SK-N-MC (cell line): Measurements from ENCODE around the gene SDK1.
A peak's percentile ranks its signal among the peaks of the same experiment; 100 is the strongest.

Experiments used
- DNase-seq: peaks from one replicate; pipeline ENCODE4 v3.0.0-alpha.2; 2011; ENCODE audit warnings: low read depth, low spot score
- H3K27ac ChIP-seq: fragments of 200-600 bp; sonication (generic); 2 replicates; pipeline ENCODE4 v1.5.1; 2016; ENCODE audit warnings: mixed run types
- H3K36me3 ChIP-seq: fragments of 200-600 bp; sonication (generic); 2 replicates; pipeline ENCODE4 v1.6.1; 2017; ENCODE audit warnings: antibody characterized with exemption, low read length, mixed read lengths; ENCODE audit not compliant: insufficient read depth
- H3K4me3 ChIP-seq: fragments of 200-600 bp; sonication (generic); 2 replicates; pipeline ENCODE4 v1.5.1; 2016
- H3K9ac ChIP-seq: fragments of 200-600 bp; sonication (generic); 2 replicates; pipeline ENCODE4 v1.8.0; 2017; ENCODE audit warnings: mixed run types, mixed read lengths; ENCODE audit not compliant: insufficient read length
- H3K9me3 ChIP-seq: fragments of 200-600 bp; sonication (generic); 2 replicates; pipeline ENCODE4 v1.6.1; 2017; ENCODE audit warnings: low read depth, mild to moderate bottlenecking, antibody characterized with exemption, low read length, moderate library complexity, mixed read lengths
- EZH2 ChIP-seq: fragments of 200-600 bp; sonication (generic); IDR thresholded peaks from one replicate; pipeline ENCODE4 v1.6.1; 2017; ENCODE audit warnings: antibody characterized with exemption
- FOXP2 ChIP-seq: optimal IDR thresholded peaks from 2 replicates; pipeline ENCODE3; 2011; ENCODE audit warnings: mild to moderate bottlenecking, moderate library complexity; ENCODE audit not compliant: insufficient read depth; ENCODE audit errors: extremely low read length, control extremely low read depth
- POLR2AphosphoS5 ChIP-seq: IDR thresholded peaks from 2 replicates; pipeline ENCODE4 v1.6.1; 2012; ENCODE audit warnings: mild to moderate bottlenecking, low read depth, low read length, borderline replicate concordance

The SDK1 gene

DNA sequence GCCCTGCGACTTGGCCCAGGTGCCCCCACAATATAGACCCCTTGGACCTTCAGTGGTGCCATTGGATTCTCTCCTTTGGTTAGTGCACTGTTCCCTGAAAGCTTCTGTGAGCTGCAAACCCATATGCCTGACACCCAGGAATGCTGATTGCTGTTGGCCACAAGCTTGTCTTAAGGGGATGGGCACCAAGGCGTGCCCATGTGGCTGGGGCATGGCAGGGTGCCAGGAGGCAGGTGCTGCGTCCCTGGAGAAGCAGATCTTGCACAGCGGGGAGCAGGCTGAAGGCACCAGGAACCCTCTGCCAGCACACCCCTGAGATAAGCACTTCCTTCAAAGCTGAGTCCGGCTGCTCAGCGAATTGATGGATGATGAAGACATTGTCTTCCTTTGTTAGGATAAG, 411.8 kb downstream of the SDK1 start:
- no peak overlapping the region for H3K9ac ChIP-seq
- no peak overlapping the region for H3K27ac ChIP-seq
- H3K9me3 ChIP-seq, result no peaks in the 10 kb centered on the region
- TF ChIP-seq FOXP2 (no peak), POLR2AphosphoS5 (no peak), EZH2 (no peak)
- no peak for DNase-seq
- no peak overlapping the region for H3K4me3 ChIP-seq
- H3K36me3 ChIP-seq, result no peaks in the 10 kb centered on the region

DNA sequence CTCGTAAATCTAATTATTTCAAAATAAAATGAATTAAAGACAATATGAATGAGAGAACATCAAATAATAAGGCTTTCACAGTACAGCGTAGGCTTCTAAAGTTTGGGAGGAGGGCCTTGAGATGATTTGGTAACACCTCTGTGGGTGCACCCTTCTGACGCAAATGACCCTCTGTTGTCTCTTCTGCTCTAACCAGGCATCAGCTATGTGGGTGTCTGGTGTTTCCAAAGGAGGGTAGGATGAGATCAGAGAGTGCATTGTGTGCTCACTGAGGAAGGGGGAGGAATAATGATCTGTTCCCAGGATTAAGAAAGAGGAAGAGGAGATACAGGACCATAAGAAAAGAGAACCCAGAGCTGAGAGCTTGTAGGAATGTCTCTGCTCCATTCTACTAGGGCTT, 420.4 kb downstream of the SDK1 start:
- H3K9me3 ChIP-seq, result no peaks in the 10 kb centered on the region
- DNase-seq, result no peak
- TF ChIP-seq POLR2AphosphoS5 (no peak), FOXP2 (no peak), EZH2 (no peak)

DNA sequence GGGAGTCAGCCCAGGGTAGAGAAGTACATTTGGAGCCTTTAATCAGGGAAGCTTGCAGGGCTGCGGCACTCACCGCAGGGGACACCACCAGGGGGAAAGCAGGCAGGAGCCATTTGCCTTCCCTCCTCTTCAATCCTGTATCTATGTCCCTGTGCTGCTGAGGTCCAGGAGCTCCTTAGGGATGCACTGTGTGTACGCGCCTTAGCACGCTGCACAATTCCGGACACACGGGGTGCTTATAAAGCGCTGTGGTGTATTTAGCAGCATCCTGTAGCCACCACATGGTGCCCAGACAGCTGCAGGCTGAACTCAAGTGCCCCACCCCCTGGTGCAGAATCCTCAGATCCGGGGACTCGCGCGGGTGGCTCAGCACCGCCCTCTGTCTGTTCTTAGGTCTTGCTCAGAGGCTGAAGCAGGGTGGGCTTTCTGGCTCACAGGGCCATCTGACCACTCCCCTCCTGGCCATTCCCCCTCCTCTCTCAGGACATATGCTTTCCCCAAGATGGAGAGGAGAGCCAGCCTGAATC, 421.4 kb downstream of the SDK1 start:
- TF ChIP-seq POLR2AphosphoS5, result no peak
- no peak for TF ChIP-seq EZH2
- peak; percentile 49 for TF ChIP-seq FOXP2
- H3K4me3 ChIP-seq, result peak overlapping the region; percentile 72
- no peaks in the 10 kb centered on the region for H3K9me3 ChIP-seq
- H3K9ac ChIP-seq, result peak overlapping the region; percentile 77
- H3K27ac ChIP-seq, result peak overlapping the region; percentile 84
- DNase-seq, result peak; percentile 58
- no peaks in the 10 kb centered on the region for H3K36me3 ChIP-seq

More for the DNA sequence above, 420.4 kb downstream of the SDK1 start:
- Histone ChIP-seq H3K36me3 (no peaks in the 10 kb centered on the region), H3K27ac (peak overlapping the region; percentile 84), H3K9ac (no peak overlapping the region), H3K4me3 (no peak overlapping the region; the same call in 1 of the 2 replicates)

DNA sequence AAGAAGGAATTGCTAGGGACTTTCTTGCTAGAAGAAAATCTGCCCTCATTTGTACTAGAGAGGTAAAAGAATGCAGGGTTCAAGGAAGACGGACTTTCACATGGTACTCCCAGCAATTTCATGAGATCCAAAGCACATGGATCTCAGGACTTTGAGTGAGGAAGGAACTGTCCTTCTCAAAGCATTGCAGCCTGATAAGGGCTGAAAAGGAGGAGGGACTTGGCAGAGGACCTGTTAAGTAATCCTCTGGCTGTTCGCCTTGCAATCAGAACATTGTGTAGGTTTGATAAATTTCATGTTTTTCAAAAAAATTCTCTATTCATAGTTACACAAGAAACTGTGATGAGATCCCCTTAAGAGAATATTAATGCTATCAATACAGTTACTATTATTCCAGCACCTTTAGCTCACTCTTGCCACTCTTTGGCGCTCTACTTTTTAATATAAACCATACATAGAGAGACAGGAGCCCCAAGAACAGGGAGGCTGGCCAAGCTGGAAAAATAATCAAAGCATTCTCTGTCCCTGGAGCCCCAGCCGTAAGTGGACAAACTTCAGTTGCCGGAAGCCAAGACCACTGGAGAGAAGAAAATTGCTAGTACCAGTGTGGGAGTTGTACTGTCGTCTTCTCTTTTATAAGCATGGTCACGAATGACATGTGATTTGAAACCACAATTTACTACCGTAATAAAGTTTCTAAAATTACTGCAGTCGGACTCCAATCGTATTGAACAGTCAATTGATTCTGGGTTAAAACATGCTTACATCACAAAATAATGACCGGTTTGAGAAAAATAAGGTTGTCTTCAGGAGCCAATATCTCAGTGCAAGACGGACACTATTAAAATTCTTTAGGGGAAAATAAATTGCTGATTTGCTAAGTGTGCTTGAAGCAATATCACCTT, 424.4 kb downstream of the SDK1 start:
- no peak overlapping the region for H3K9ac ChIP-seq
- DNase-seq, result no peak
- TF ChIP-seq POLR2AphosphoS5 (no peak), EZH2 (no peak), FOXP2 (no peak)
- no peak overlapping the region for H3K4me3 ChIP-seq
- peak overlapping the region; percentile 37; the same call in 1 of the 2 replicates for H3K27ac ChIP-seq
- H3K9me3 ChIP-seq, result no peaks in the 10 kb centered on the region
- H3K36me3 ChIP-seq, result peaks cover 2% of the 10 kb centered on the region; the same call in 1 of the 2 replicates

DNA sequence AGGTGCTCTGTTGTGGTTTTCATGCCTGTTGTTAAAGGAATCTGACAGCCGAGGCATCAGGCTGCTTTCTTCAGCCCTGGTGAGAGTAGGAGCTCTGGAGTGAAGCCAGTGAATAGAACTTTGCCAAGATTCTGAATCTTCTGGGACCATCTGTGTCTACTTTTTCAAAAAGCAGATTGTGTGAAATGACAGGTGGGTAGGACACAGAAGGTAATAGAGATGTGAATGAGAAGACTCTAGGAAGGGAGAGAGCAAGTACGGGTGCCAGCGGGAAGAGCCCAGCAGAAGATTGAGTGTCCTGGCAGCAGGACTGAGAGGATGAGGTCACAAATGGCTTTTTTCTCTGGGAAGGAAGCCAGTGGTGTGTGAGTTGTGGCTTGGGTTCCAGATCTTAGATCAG, 429.2 kb downstream of the SDK1 start:
- Histone ChIP-seq H3K36me3 (peaks cover 29% of the 10 kb centered on the region), H3K27ac (no peak overlapping the region), H3K4me3 (no peak overlapping the region), H3K9me3 (no peaks in the 10 kb centered on the region), H3K9ac (no peak overlapping the region)
- TF ChIP-seq EZH2 (no peak), FOXP2 (no peak), POLR2AphosphoS5 (no peak)
- DNase-seq, result no peak

DNA sequence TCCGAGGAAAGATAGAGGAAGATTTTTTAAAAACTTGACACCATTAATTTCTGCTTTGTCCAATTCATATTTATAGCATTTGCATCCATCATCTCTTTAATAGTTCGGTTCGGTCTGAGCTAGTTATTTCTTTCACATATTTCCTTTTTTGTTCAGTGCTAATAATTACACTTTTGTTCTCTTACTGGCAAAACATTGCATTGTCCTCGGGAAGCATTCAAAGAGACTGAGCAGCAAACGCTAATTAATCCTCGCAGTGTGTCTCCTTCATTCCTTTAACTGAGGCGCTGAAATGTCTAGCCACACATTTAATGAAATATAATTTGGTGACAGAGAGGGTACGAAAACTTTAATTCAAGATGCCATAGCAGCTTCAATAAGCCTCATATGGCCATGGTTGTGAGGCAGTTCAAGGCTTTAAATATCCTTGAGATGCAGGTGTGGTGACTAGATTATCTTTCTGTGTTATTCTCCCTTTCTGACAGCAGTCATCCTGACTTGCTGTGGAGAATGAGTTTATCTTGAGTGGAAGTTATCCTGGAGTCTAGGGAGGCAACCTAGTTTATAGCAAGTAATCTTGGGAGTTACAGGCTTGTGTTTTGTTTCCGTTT, 431.4 kb downstream of the SDK1 start:
- TF ChIP-seq FOXP2, result no peak
- no peak for TF ChIP-seq POLR2AphosphoS5
- no peak for TF ChIP-seq EZH2
- DNase-seq, result no peak
- Histone ChIP-seq H3K36me3 (peaks cover 38% of the 10 kb centered on the region), H3K27ac (no peak overlapping the region), H3K4me3 (no peak overlapping the region), H3K9ac (no peak overlapping the region), H3K9me3 (no peaks in the 10 kb centered on the region)

DNA sequence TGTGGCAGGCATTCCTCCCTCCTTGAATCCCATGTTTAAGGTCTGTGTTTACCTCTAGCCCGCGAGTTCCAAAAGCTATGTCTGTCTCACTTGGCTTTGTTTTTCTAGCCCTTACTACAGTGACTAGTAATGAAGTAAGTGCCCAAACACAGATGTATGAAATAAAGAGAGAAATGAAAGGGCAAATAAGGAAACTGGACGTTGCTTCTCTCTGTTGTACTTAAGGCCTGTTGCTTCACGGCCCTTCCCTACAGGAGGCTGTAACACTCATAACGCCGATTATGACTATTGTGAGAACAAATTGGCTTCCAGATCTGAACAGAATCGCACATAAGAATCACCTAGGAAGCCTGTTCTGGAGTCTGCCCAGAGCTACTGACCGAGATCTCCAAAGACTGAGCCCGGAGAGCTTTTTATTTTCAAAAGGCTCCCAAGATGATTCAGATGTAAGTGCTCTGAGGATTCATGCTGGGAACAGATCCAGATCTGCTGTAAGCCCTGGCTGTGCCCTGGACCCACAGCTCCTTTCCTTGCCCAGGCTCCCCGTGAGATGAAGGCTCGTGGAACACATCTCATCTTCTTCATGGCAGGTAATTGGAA, 432.6 kb downstream of the SDK1 start:
- H3K9ac ChIP-seq, result no peak overlapping the region
- H3K27ac ChIP-seq, result no peak overlapping the region
- no peak overlapping the region for H3K4me3 ChIP-seq
- peaks cover 44% of the 10 kb centered on the region for H3K36me3 ChIP-seq
- DNase-seq, result no peak
- TF ChIP-seq FOXP2 (no peak), EZH2 (no peak), POLR2AphosphoS5 (no peak)
- no peaks in the 10 kb centered on the region for H3K9me3 ChIP-seq

DNA sequence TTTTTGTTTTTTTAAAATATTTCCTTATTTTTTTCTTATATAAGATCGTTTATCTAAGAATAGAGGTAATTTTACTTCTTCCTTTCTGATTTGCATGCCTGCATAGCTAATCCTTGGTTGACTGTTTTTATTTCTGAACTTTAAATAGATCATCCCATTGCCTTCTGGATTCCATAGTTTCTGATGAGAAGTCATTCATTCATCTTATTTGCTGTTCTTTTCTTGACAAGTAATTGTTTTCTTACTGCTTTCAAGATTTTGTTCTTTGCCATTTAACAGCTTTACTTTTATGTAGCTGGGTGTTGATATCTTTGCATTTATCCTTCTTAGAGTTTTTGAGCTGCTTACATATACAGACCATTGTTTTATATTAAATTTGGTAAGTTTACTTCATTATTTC, 437.9 kb downstream of the SDK1 start:
- DNase-seq, result no peak
- TF ChIP-seq EZH2 (no peak), FOXP2 (no peak), POLR2AphosphoS5 (no peak)
- Histone ChIP-seq H3K36me3 (peaks cover 35% of the 10 kb centered on the region), H3K9ac (no peak overlapping the region), H3K27ac (no peak overlapping the region), H3K4me3 (no peak overlapping the region), H3K9me3 (no peaks in the 10 kb centered on the region; the same call in 1 of the 2 replicates)
